GM12891 (cell line): ENCODE results near the gene ZNF850.
A peak's percentile ranks its signal among the peaks of the same experiment; 100 is the strongest.

Experiments
- DNase-seq: peaks from one replicate; pipeline ENCODE4 v3.0.0; 2011; ENCODE audit warnings: low spot score; ENCODE audit not compliant: insufficient read length
- FAIRE-seq: peaks from 2 replicates; lab custom pipeline; 2011; peaks lifted over from hg19 to GRCh38; lab: Jason Lieb, UNC
- PAX5 ChIP-seq: IDR thresholded peaks from 2 replicates; pipeline ENCODE4 v1.6.1; 2011; ENCODE audit warnings: low read length, moderate library complexity, mild to moderate bottlenecking; ENCODE audit not compliant: insufficient read depth, severe bottlenecking
- POLR2A ChIP-seq: IDR thresholded peaks from 2 replicates; pipeline ENCODE4 v1.6.1; 2011; ENCODE audit warnings: low read depth, low read length, control low read depth
- POLR2AphosphoS5 ChIP-seq: IDR thresholded peaks from 2 replicates; pipeline ENCODE4 v1.6.1; 2011; ENCODE audit warnings: low read depth, low read length, control low read depth
- POU2F2 ChIP-seq: IDR thresholded peaks from 2 replicates; pipeline ENCODE4 v1.6.1; 2011; ENCODE audit warnings: low read depth, mild to moderate bottlenecking, control low read depth, low read length, moderate library complexity
- SPI1 ChIP-seq: IDR thresholded peaks from 2 replicates; pipeline ENCODE4 v1.6.1; 2011; ENCODE audit warnings: low read depth, low read length, control low read depth
- TAF1 ChIP-seq: IDR thresholded peaks from 2 replicates; pipeline ENCODE4 v1.6.1; 2011; ENCODE audit warnings: low read depth, low read length, control low read depth

The ZNF850 gene

GRCh38 chr19:36688058-36688457, 84.5 kb downstream of the ZNF850 start:
- TF ChIP-seq SPI1 = no peak
- no peak for TF ChIP-seq TAF1
- no peak for TF ChIP-seq PAX5
- FAIRE-seq = no peak
- no peak for DNase-seq

- peak; percentile 79 for DNase-seq
- TF ChIP-seq TAF1 = no peak
- no peak for TF ChIP-seq PAX5
- TF ChIP-seq POLR2AphosphoS5 = peak; percentile 61
- TF ChIP-seq POU2F2 = no peak
- 0 out of 2 replicates have a peak, but pooled peaks have one; percentile 11 for TF ChIP-seq SPI1
- peak; percentile 62 for TF ChIP-seq POLR2A
- peak; percentile 80 for FAIRE-seq
These were observed 85.2 kb downstream of the ZNF850 start, which contains the start of gene ZNF567 for GRCh38 chr19:36687214-36688056. Gene ZNF567, plus strand, starts transcription at chr19:36687612. Its CDS starts 7,256 bp downstream, at chr19:36694868.

DNA sequence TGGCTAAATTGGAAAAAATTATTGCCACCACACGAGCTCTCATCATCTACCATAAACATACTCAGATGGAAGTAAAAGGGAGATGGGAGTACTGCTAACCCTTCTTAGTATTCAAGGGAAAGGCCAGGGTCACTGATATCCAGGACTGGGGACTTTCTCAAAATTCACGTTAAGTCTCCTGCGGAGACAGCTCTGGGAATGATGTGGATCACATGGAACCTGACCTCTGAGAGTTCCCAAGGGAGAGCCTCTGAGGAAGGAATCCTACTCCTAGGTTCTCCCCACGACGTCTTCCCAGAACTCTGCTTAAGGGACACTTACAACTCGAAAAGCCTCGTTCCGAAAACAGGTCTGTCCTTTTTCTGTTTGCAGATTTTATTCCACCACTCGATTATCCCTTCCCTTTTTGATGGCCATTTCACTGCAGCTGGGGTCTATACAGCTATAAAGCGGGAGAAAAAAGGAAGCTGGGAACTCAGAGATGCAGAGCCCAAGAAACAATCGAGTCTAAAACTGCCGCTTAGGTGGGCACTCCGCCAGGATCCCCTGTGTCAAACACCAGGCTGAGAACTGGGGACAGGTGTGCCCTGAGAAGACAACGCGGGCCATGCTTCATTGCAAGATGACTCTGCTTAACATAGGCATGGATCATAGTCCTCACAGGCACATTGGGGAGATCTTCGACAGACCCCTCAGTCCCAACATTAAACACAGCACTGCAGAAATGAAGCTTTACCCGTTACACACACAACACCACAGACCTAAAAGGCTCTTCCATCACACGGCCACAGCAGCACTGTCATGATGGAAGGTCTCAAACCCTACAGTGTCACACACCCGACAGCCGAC, 86.0 kb downstream of the ZNF850 start:
- FAIRE-seq = no peak
- TF ChIP-seq PAX5 = no peak
- TF ChIP-seq POLR2AphosphoS5 = no peak
- TF ChIP-seq TAF1 = no peak
- no peak for TF ChIP-seq POU2F2
- no peak for TF ChIP-seq SPI1
- no peak for TF ChIP-seq POLR2A
- no peak for DNase-seq

DNA sequence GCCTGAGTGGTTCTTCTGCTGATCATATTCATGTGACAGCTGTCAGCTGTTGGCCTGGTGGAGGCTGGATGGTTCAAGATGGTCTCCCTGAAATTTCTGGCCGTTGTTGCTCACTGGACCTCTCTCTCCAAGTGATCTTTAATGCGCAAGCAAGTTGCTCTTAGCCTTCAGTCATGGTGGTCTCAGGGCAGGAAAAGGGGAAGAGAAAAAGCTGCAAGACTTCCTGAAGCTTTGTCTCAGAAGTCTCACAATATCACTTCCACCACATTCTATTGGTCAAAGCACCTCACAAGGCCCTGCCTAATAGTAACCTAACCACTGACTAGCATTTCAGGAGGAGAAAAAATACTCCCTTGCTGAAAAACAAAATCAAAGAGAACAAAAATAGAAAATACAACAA, 86.8 kb downstream of the ZNF850 start:
- FAIRE-seq = no peak
- DNase-seq = no peak
- peak; percentile 65 for TF ChIP-seq SPI1
- no peak for TF ChIP-seq POLR2AphosphoS5
- no peak for TF ChIP-seq POLR2A
- no peak for TF ChIP-seq PAX5
- no peak for TF ChIP-seq TAF1
- TF ChIP-seq POU2F2 = no peak

GRCh38 chr19:36679455-36679854, 93.2 kb downstream of the ZNF850 start:
- DNase-seq = no peak
- TF ChIP-seq POLR2AphosphoS5 (no peak), POLR2A (no peak), PAX5 (no peak), POU2F2 (no peak), SPI1 (no peak), TAF1 (no peak)
- FAIRE-seq = no peak

DNA sequence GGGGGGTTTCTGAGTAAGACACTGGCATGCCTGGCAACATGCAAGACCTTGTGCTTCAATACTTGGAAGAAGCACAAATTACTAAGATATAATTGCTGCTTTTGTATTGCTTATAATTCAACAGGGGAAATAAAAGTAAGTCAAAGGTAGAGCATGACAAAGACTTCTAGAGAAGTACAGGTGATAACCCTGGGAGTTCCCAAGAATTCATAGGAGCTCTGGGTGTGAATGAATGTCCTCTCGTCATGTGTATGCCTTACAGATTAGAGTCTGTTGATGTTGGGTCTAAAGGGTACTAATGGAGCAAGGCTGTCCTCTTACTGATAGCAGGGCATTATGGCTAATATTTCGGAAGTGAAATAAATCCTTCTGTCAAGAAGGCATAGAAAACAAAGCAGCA, 98.4 kb downstream of the ZNF850 start:
- no peak for FAIRE-seq
- DNase-seq = no peak
- TF ChIP-seq POU2F2 (no peak), TAF1 (no peak), PAX5 (no peak), POLR2A (no peak), POLR2AphosphoS5 (no peak), SPI1 (no peak)

DNA sequence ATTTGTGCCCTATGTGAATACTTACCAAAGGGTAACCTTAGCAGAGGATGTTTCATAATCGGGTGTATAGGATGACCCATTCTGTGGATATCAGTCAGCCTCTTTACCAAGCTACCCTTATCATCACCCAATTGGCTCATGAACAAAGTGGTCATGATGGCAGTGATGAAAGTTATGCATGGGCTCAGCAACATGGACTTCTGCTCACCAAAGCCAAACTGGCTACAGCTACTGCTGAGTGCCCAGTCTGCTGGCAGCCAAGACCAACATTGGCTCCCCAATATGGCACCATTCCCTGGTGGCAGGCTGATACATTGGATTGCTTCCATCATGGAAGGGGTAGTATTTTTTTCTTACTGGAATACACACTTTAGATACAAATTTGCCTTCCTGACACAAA, 100.2 kb downstream of the ZNF850 start:
- TF ChIP-seq POLR2AphosphoS5 = no peak
- TF ChIP-seq TAF1 = no peak
- TF ChIP-seq POU2F2 = no peak
- TF ChIP-seq SPI1 = no peak
- TF ChIP-seq PAX5 = no peak
- no peak for TF ChIP-seq POLR2A

DNA sequence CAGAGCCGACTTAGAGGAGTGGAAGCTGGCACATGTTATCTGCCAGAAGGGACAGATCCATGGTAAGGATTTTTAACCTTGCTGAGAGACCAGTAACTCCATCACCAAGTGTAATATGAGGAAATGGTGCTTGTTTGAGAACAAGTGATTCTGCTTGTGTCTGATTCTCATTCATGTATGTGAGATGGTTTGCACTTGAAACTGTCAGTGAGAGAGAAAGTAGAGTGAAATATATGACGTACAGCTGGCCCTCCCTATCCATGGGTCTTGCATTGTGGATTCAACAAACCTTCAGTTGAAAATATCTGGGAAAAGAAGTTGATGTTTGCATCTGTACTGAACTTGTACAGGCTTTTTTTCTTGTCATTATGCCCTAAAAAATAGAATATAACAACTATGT, 104.0 kb downstream of the ZNF850 start:
- DNase-seq = no peak
- FAIRE-seq = no peak
- TF ChIP-seq POLR2A = no peak
- no peak for TF ChIP-seq TAF1
- TF ChIP-seq SPI1 = no peak
- TF ChIP-seq POU2F2 = no peak
- no peak for TF ChIP-seq POLR2AphosphoS5
- no peak for TF ChIP-seq PAX5

More for the DNA sequence above, 100.2 kb downstream of the ZNF850 start:
- DNase-seq = no peak
- FAIRE-seq = no peak

GRCh38 chr19:36665832-36666231, 106.8 kb downstream of the ZNF850 start:
- DNase-seq (no peak), FAIRE-seq (no peak)

More at GRCh38 chr19:36665832-36666231, 106.8 kb downstream of the ZNF850 start:
- TF ChIP-seq POU2F2 (no peak), POLR2A (no peak), SPI1 (no peak), TAF1 (no peak), POLR2AphosphoS5 (no peak), PAX5 (no peak)
